HG03432 (cell line): Measurements from ENCODE around the gene KRTAP10-8.
"Not testable (repeated sequence)": the region's sequence is repeated elsewhere in the genome, so short reads cannot be mapped to it uniquely, and the experiment has no call there.

ENCODE experiments used
- ATAC-seq: cut with Tn5 transposase; IDR thresholded peaks from one replicate; pipeline ENCODE4 v1.9.1; 2021; ENCODE audit warnings: mild to moderate bottlenecking, moderate library complexity; ENCODE audit not compliant: unreplicated experiment

The KRTAP10-8 gene

DNA sequence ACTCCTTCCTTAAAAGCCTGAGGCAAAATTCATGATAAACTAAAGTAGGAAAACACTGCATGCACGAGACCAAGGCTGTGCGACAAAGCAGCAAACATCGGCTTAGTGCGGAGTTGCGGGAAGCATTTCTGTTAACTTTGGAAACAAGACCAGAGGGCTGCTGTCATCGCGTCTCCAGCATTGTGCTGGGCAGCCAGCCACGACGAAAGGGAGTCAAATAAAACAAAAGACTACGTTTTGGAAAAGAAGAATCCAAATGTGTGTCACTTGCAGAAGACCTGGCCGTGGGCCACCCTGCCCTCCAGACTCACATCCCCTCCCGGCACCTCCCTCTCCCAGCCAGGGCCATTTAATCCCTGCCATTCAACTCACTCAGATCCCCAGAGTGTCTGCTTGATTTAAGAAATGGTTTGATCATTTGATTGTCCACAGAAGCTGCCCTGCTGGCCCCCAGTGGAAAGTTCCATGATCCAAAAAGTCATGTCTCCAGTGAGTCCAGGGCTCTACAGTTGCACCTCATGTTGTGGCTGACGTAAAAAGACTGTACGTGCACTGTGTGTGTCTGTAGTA, 31.9 kb downstream of the KRTAP10-8 start:
- no peak for ATAC-seq

DNA sequence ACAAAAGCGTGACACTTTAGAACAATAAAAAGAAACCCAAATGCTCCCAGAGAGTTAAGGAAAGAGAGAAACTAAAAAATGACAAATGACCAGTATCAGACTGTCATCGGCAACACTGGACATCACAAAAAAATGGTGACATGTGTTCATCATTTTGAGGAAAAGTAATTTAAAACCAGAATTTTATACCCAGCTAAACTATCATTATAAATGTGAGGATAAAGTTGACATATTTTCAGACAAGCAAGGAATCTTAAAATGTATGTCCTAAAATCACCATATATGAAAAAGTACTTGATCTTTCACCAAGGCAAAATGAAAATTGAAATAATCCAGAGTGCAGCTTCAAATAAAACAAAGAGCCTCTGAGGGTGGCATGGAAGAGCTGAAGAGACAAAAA, 33.0 kb downstream of the KRTAP10-8 start:
- ATAC-seq = no peak

DNA sequence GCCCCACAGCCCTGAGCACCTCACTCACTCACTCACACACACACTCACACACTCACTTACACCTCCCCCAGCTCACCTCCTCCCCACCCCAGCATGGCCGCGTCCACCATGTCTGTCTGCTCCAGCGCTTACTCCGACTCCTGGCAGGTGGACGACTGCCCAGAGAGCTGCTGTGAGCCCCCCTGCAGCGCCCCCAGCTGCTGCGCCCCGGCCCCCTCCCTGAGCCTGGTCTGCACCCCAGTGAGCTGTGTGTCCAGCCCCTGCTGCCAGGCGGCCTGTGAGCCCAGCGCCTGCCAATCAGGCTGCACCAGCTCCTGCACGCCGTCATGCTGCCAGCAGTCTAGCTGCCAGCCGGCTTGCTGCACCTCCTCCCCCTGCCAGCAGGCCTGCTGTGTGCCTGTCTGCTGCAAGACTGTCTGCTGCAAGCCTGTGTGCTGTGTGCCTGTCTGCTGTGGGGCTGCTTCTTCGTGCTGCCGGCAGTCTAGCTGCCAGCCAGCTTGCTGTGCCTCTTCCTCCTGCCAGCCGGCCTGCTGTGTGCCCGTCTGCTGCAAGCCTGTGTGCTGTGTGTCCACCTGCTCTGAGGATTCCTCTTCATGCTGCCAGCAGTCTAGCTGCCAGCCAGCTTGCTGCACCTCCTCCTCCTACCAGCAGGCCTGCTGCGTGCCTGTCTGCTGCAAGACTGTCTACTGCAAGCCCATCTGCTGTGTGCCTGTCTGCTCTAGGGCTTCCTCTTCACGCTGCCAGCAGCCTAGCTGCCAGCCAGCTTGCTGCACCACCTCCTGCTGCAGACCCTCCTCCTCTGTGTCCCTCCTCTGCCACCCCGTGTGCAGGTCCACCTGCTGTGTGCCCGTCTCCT, 34.7 kb downstream of the KRTAP10-8 start, which contains the start of gene KRTAP10-11:
Gene KRTAP10-11, plus strand, starts transcription at position 49 of the 856 bp plus-strand sequence. Its CDS starts 45 bp downstream, at position 94.
- not testable (repeated sequence) for ATAC-seq

DNA sequence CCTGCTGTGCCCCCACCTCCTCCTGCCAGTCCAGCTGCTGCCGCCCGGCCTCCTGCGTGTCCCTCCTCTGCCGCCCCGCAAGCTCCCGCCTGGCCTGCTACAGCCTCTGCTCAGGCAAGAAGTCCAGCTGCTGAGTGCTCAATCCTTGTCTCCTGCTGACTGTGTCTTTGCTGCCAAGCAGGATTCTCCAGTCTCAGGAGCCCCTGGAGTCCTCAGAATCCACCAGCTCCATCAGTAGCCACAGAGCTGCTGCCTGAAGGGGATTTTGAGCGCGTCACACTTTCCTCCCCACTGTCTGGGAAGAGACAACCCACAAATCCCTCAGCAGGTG, 35.3 kb downstream of the KRTAP10-8 start:
- ATAC-seq = no peak

DNA sequence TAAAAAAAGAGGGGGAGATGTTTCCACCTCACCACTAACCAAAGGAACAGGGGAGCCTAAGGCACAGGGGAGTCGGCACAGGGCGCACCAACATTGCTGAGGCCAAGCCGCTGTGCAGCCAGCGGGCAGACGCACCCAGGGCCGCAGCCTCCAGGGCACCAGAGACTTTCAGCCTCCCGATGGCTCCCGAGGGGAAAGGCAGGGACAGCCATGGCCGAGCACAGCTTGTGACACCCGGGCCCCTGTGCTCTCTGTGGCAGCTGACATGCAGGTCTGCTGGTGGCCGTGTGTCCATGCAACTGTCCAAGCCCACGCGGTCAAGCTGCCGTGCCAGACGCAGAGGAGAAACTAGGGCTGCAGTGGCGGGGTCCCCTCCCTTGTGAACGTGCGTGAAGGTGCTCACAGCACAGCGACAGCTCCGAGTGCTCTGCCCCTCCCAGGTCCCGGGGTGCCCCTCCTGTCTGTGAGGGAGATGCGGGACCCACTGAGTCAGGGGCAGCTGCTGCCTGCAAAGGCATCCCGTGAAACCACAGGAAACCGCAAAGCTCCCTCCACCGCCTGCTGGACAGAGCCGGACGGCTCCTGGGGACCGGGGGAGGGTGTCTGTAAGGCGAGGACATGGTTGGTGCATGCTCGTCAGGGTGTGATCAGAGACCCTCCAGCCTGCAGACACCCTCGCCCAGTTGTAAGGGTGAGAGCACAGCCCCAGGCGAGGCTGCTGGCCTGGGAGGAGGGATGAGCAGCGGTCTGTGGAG, 36.9 kb downstream of the KRTAP10-8 start:
- ATAC-seq = no peak

DNA sequence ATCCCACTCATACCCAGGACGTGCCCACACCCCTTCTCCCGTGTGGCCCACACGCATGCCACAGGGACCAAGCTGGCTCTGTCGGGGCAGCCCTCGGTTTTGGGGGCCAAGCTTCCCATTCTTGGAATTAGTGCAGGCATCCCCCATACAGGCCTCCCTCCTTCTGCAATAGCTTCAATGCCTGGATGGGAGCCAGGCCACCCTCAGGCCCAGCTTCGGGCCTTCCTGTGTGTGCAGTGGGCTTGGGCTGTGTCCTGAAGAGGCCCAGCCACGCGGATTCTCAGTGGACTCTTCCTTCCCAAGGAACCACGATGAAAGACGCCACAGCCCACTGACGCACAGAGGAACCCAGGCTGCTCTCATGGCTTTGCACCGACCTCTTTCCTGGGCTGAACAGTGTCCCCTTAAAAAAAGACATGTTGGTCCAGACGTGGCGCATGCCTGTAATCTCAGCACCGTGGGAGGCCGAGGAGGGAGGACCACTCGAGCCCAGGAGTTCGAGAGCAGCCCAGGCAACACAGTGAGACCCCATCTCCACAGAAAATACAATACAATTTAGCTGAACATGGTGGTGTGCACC, 37.7 kb downstream of the KRTAP10-8 start:
- no peak for ATAC-seq

DNA sequence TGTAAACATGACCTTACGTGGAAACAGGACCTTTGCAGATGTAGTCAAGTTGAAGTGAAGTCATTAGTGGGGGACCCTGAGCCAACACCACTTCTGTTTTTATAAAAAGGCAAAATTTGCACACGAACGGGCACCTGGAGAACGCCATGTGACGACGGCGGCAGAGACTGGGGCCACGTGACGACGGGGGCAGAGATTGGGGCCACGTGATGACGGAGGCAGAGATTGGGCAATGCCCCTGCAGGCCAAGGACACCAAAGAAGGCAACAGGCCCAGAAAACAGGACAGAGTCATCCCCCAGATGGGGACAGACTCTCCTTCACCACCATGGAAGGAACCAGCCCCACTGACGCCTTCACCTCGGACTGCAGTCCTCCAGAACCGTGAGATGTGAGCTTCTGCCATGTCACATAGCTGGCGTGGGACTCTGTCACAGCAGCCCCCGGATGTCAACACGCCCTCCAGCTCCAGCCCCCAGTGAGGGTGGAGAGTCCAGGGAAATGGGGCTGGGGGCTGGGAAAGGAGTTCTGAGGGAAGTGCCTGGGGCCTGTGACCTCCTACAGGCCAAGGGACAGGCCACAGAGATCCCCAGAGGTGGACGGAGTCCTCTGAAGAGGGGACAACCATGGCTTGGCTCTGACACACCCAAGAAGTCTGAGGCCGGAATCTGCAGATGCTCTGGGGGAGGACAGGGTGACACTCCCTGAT, 38.5 kb downstream of the KRTAP10-8 start:
- ATAC-seq = no peak

DNA sequence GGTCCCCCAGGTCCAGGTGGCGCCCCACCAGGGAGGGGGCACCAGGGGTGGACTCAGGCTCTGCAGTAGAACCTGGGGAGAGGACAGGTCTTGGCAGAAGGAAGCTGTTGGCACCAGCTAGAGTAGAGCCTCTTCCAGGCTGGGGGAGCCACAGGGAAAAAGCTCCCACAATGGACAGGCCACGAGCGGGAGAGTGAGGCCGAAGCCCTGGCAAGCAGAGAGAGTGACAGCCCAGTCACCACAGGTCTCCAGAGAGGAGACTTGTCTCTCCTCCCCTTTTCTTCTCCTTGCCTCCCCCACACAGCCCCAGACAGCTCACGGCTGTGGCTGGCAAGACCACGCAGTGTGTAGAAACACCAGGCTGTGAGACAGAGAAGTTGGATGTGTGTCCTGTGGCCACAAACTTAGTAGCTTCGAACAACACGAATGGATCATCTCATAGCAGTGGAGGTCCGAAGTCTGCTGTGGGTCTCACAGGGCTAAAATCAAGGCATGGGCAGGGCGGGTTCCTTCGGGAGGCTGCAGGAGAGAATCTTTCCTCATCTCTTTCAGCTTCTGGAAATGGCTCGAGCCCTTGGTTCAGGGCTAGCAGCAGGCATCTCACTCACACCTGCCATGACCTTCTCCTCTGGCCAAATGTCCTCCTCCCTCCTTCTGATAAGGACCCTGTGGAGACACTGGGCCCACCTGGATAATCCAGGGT, 39.2 kb downstream of the KRTAP10-8 start:
- ATAC-seq = no peak

DNA sequence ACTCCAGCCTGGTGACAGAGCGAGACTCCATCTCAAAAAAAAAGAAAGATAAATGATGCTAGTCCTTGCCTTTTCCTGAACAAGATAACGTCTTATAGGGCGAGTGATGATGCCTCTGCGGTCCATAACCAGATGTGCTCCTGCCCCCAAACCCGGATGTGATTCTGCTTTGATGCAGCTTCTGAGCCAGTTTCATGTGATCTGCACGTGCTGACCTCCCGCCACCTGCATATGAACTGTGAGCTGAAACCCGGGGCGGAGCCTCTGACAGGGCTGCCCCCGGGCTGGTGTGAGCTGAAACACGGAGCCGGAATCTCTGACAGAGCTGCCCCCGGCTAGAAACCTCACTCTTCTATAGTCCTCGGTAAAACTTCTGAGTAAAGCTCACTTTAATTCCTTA, 41.2 kb downstream of the KRTAP10-8 start:
- no peak for ATAC-seq

DNA sequence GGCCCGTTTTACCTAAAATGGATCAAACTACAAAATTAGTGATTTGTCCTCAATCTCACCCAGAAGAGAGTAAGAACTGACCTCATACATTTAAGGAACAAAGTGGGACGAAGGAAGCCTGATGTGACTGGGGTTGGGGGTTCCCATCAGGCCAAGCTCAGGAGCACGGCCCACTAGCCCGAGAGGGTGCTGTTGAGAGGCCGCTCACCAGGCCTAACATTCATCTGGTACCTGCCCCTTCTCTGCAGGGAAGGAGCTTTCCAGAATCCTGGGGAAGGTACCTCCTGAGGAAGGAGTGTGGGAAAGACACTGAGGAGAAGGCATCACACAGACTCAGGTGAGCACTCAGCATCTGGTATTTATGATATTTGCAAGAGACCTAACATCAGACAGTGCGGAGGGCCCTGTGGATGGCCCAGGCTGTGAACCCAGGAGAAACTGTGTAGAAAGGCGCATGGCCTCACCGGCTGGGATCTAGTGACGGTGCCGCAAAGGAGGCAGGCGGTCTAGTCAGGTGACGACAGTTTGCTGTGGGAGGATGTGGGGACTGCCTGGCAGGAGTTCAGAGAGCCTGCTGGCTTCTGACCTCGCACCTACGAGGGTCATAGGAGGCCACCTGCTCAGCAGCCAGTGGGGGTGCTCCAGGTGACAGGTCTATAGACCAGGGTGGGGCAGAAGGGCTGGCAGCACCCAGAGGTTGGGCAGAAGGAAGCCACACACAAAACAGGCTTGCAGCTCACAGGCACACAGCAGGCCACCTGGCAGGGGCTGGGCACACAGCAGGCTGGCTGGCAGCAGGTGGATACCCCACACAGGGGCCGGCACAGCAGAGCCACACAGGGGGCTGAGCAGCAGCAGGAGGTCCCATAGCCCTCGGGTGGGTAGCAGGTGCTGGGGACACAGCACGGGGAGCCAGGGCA, 42.0 kb downstream of the KRTAP10-8 start:
- ATAC-seq = no peak

DNA sequence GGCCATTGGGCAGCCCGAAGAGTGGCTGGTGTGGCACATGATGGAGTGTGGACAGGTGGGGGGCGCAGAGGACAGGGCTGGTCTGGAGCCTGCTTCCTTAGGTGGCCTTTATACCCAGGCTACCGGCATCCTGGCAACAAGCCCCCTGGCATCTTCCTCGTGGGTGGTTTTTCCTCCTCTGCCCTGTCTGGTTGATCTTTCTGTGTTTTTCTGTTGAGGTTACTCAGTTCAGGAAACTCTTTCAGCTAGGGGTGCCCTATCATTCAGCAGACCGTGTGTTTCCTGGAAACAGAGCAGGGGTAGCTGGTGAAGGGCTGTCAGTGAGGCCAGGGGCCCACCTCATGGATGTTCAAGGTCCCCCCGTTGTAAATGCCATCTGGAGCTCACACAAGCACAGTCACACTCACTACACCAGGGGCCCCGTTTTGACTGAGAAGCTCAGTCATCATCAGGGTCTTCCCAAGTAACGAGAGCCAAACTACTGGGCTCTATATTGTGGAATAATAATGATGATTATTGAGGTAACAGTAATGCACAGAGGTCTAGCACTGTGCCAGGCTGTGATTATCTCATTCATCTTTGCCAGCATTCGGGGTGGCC, 42.8 kb downstream of the KRTAP10-8 start, which contains the start of gene KRTAP12-4:
Gene KRTAP12-4, minus strand, starts transcription at position 84 of the 600 bp plus-strand sequence. Its CDS starts 45 bp downstream, at position 39.
- ATAC-seq = no peak

DNA sequence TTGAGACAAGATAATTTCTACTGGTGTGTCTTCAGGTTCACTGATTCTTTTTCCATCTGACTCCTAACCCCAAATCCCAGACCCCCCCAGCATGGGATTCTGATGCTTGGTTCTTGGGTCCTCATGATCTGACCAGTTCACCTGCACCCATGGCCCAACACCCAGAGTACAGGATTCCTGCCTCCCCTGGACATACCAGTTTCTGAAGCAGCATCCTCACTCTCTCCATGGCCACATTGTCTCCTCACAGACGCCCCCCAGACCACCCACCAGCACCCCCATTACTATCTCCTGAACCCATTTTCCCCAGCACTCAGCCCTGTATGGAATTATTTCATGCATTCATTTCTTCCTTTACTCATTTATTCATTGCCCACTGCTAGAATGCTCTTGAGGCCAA, 45.0 kb downstream of the KRTAP10-8 start:
- no peak for ATAC-seq

DNA sequence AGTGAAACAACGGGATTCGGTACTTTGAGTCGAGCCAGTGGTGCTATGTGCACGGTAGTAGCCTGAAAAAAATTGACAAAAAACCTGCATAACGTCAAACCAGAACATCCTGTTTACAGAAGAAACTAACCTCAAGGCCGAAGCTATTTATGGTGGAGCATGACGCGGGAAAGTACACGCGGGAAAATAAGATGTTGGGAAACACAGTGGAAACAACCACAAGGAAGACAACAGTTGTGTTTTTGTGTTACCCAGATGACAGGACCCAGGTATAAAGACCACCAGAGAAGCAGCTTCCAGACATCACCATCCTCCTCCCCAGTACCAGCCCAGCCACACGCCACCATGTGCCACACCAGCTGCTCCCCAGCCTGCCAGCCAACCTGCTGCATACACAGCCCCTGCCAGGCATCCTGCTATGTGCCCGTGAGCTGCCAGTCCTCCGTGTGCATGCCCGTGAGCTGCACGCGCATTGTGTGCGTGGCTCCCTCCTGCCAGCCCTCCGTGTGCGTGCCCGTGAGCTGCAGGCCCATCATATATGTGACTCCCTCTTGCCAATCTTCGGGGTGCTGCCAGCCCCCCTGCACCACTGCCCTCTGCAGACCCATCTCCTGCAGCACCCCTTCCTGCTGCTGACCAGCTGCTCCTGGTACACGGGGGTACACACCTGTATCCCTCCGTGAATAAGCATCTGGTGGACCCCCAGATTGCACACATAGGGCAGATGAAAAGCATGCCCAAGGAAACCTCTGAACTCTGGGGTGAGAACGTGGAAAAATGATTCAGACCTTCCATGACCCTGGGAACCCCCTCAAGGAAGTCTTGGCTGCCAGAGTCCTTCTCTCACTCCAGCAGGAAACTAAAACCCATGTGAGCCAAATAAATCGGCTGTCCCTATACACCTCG, 46.0 kb downstream of the KRTAP10-8 start, which contains the start of gene KRTAP12-3:
Gene KRTAP12-3, plus strand, starts transcription at position 298 of the 906 bp plus-strand sequence. Its CDS starts 48 bp downstream, at position 346.
- no peak for ATAC-seq

DNA sequence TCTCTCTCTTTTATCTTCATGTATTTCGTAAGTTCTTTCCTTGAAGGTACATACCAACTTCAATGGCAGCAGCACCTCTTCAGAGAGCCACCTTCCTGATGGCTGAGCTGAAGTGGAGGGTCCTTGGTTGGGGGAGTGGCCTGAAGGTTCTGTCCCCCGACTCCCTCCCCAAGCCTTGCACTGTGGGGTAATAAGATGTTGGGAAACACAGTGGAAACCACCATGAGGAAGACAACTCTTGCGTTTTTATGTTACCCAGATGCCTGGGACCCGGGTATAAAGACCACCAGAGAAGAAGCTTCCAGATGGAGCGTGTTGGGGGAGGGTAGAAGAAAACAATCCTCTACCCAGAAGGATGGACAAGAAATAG, 46.6 kb downstream of the KRTAP10-8 start:
- no peak for ATAC-seq

DNA sequence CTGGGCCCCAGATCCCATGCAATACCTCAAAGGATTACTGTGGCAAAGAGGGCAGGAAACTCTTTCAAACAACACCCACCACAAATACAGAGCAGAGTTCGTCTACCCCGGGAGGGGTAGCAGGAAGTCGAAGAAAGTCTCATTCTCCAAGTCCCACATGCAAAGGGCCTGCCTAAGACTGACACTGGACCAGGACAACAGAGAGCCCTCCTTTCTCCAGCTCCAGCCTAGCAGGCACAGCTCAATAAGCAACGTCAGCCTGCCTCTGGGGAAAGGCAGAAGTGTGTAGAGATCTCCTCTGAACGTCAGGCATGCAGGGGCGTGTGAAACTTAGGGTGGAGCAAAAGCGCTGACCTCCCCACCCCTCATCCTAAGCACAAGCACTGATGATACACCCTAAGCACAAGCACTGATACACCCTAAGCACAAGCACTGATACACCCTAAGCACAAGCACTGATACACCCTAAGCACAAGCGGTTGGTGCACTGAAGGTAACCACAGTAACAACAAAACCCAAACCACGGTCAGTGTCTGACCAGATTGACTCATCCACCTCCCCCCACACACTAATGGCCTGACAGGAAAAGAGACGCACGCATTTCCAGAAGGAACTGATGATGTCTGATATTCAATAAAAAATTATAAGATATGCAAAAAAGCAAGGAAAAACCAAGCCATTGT, 47.2 kb downstream of the KRTAP10-8 start:
- ATAC-seq = no peak

DNA sequence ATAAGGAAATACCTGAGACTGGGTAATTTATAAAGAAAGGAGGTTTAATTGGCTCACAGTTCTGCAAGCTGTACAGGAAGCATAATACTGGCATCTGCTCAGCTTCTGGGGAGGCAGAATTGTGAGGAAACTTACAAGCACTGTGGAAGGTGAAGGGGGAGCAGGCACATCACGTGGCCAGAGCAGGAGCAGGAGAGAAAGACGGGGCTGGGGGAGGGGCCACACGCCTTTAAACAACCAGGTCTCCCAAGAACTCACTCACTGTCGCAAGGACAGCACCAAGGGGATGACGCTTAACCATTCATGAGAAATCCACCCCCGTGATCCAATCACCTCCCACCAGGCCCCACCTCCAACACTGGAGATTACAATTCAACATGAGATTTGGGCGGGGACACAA, 49.7 kb downstream of the KRTAP10-8 start:
- not testable (repeated sequence) for ATAC-seq
